Measurements from ENCODE around the gene RPL38.

GRCh38 chr17:74227271-74228080, 24.0 kb downstream of the RPL38 start:
- TF ChIP-seq CTCF (IDR thresholded peaks at IDR 0.05; ENCODE audit: insufficient read depth, low read length, poor library complexity, severe bottlenecking) = no peak
- TF ChIP-seq EZH2phosphoT487 (conservative IDR thresholded peaks at IDR 0.05; ENCODE audit: low read length) = no peak

Measured in SU-DHL-6 (cell line).